Measurements from ENCODE around the gene EXT2.

Gene EXT2

DNA sequence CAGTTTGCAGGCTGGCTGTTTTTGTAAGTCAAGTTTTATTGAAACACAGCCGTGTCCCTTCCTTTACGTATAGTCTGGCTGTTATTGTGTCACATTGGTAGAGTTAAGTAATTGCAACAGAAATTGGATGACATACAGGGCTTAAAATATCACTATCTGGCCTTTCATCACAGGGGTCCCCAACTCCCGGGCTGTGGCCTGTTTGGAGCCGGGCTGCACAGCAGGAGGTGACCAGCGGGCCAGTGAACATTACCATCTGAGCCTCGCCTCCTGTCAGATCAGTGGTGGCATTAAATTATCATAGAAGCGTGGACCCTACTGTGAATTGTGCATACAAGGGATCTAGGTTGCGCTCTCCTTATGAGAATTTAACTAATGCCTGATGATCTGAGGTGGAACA is 31.7 kb downstream of the EXT2 start:
- no peaks in the 10 kb centered on the region for H3K27me3 ChIP-seq (ENCODE audit: control insufficient read depth, insufficient read depth, low read length, poor library complexity, severe bottlenecking)
- no peak overlapping the region for H3K27ac ChIP-seq (ENCODE audit: insufficient read depth, low read depth, low read length, poor library complexity, severe bottlenecking)
- no peaks in the 10 kb centered on the region for H3K9me3 ChIP-seq (ENCODE audit: control insufficient read depth, low read length)
- peaks cover 10% of the 10 kb centered on the region for H3K36me3 ChIP-seq (ENCODE audit: control insufficient read depth, insufficient read depth, low read length)
- no peaks in the 10 kb centered on the region for H3K4me1 ChIP-seq (ENCODE audit: control insufficient read depth, insufficient read depth, low read length)
- no peak overlapping the region for H3K4me3 ChIP-seq (ENCODE audit: insufficient read depth, low read depth, low read length)
- WGBS, 2 experiments, result 89 to 90% methylated on average over 8 of the region's 8 CpGs

GRCh38 chr11:44128729-44129128 is 33.3 kb downstream of the EXT2 start:
- Histone ChIP-seq H3K27me3 (ENCODE audit: control insufficient read depth, insufficient read depth, low read length, poor library complexity, severe bottlenecking) (no peaks in the 10 kb centered on the region), H3K4me1 (ENCODE audit: control insufficient read depth, insufficient read depth, low read length) (no peaks in the 10 kb centered on the region), H3K27ac (ENCODE audit: insufficient read depth, low read depth, low read length, poor library complexity, severe bottlenecking) (no peak overlapping the region), H3K36me3 (ENCODE audit: control insufficient read depth, insufficient read depth, low read length) (peaks cover 10% of the 10 kb centered on the region), H3K9me3 (ENCODE audit: control insufficient read depth, low read length) (no peaks in the 10 kb centered on the region), H3K4me3 (ENCODE audit: insufficient read depth, low read depth, low read length) (no peak overlapping the region)
- 95 to 100% methylated on average over 1 to 3 of the region's 3 CpGs for WGBS, 2 experiments

DNA sequence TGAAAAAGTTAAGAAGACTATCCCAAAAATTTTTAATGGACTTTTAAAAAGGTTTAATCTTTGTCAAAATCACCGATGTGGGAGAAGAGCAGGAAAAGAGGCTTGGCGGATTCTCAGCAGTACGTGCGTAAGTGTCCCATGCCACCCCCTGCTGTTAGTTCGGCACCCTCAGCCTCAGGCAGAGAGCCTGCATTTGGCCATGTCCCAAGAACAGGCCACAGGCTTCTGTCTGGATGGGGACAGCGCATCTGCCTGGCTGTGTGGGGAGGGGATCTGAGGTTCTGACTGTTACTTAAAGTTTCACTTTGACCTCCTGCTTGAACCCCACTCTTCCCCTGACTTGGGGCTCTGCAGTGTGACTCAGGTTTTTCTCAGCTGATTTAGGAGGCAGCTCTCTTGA is 35.3 kb downstream of the EXT2 start:
- Histone ChIP-seq H3K36me3 (ENCODE audit: control insufficient read depth, insufficient read depth, low read length) (peaks cover 10% of the 10 kb centered on the region), H3K4me3 (ENCODE audit: insufficient read depth, low read depth, low read length) (no peak overlapping the region), H3K9me3 (ENCODE audit: control insufficient read depth, low read length) (no peaks in the 10 kb centered on the region), H3K27ac (ENCODE audit: insufficient read depth, low read depth, low read length, poor library complexity, severe bottlenecking) (no peak overlapping the region), H3K4me1 (ENCODE audit: control insufficient read depth, insufficient read depth, low read length) (no peaks in the 10 kb centered on the region), H3K27me3 (ENCODE audit: control insufficient read depth, insufficient read depth, low read length, poor library complexity, severe bottlenecking) (no peaks in the 10 kb centered on the region)
- WGBS, 2 experiments, result 91% methylated on average over 6 of the region's 6 CpGs

DNA sequence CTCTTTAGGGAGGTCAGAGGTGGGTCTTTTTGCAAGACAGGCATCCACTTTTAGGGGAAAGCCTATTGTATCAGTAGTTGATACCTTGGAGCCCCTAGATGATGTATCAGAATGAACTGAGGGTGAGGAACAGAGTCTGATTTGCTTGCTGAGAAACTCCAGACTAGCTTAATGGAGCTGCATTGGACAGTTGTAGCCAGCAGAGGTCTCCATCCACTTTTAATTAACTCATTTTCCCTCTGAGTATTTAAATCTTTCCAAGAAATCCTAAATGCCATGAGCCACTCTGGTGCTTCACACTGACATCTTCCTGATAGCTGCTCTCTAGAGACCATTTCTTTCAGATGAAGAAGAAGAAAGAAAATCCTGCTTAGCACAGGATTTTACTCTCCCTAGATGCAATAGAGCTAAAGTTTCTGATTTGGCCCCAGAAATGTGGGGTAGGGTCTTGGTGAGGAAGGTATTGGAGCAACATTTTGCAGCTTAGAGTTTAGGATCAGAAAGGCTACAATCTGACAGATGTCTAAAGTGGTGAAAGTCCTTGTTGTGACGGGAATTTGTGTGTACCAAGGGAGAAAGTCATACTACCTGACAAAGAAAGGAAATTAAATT is 38.0 kb downstream of the EXT2 start:
- Histone ChIP-seq H3K9me3 (ENCODE audit: control insufficient read depth, low read length) (no peaks in the 10 kb centered on the region), H3K27ac (ENCODE audit: insufficient read depth, low read depth, low read length, poor library complexity, severe bottlenecking) (no peak overlapping the region), H3K4me1 (ENCODE audit: control insufficient read depth, insufficient read depth, low read length) (no peaks in the 10 kb centered on the region), H3K4me3 (ENCODE audit: insufficient read depth, low read depth, low read length) (no peak overlapping the region), H3K36me3 (ENCODE audit: control insufficient read depth, insufficient read depth, low read length) (peaks cover 8% of the 10 kb centered on the region), H3K27me3 (ENCODE audit: control insufficient read depth, insufficient read depth, low read length, poor library complexity, severe bottlenecking) (no peaks in the 10 kb centered on the region)
- 88 to 100% methylated on average over 1 of the region's 1 CpG for WGBS, 2 experiments

GRCh38 chr11:44134625-44135024 is 39.1 kb downstream of the EXT2 start:
- H3K27ac ChIP-seq (ENCODE audit: insufficient read depth, low read depth, low read length, poor library complexity, severe bottlenecking), result no peak overlapping the region
- peaks cover 2% of the 10 kb centered on the region for H3K4me1 ChIP-seq (ENCODE audit: control insufficient read depth, insufficient read depth, low read length)
- H3K4me3 ChIP-seq (ENCODE audit: insufficient read depth, low read depth, low read length), result no peak overlapping the region
- H3K36me3 ChIP-seq (ENCODE audit: control insufficient read depth, insufficient read depth, low read length), result peaks cover 4% of the 10 kb centered on the region
- no peaks in the 10 kb centered on the region for H3K27me3 ChIP-seq (ENCODE audit: control insufficient read depth, insufficient read depth, low read length, poor library complexity, severe bottlenecking)
- H3K9me3 ChIP-seq (ENCODE audit: control insufficient read depth, low read length), result no peaks in the 10 kb centered on the region
- 82 to 90% methylated on average over 1 of the region's 1 CpG for WGBS, 2 experiments

- H3K4me1 ChIP-seq (ENCODE audit: control insufficient read depth, insufficient read depth, low read length), result peaks cover 5% of the 10 kb centered on the region
- WGBS, 2 experiments, result 97% methylated on average over 3 of the region's 3 CpGs
- H3K9me3 ChIP-seq (ENCODE audit: control insufficient read depth, low read length), result no peaks in the 10 kb centered on the region
- no peak overlapping the region for H3K27ac ChIP-seq (ENCODE audit: insufficient read depth, low read depth, low read length, poor library complexity, severe bottlenecking)
- H3K27me3 ChIP-seq (ENCODE audit: control insufficient read depth, insufficient read depth, low read length, poor library complexity, severe bottlenecking), result no peaks in the 10 kb centered on the region
- no peaks in the 10 kb centered on the region for H3K36me3 ChIP-seq (ENCODE audit: control insufficient read depth, insufficient read depth, low read length)
- no peak overlapping the region for H3K4me3 ChIP-seq (ENCODE audit: insufficient read depth, low read depth, low read length)
These were observed 40.9 kb downstream of the EXT2 start for GRCh38 chr11:44136176-44136945.

- WGBS, 2 experiments, result 75 to 86% methylated on average over 1 of the region's 1 CpG
- H3K36me3 ChIP-seq (ENCODE audit: control insufficient read depth, insufficient read depth, low read length), result no peaks in the 10 kb centered on the region
These were observed 41.6 kb downstream of the EXT2 start for GRCh38 chr11:44137057-44137456.

DNA sequence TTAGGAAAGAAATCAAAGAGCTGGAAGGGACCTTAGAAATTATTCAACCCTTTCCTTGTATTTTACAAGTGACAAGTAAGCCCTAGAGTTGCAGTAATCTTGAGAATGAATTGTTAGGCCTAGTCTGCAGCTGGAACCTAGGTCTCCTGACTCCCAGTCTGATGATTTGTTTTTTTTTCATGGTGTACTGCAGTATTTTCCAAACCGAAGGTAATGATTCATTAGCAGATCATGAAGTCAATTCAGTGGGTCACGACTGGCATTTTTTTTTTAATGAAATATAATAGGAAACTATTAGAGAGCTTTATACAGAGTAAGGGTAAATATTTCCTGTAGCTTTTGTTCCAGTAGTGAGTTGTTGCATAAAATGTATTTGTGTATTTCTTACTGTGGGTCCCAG is 42.8 kb downstream of the EXT2 start:
- Histone ChIP-seq H3K4me3 (ENCODE audit: insufficient read depth, low read depth, low read length) (no peak overlapping the region), H3K4me1 (ENCODE audit: control insufficient read depth, insufficient read depth, low read length) (peaks cover 5% of the 10 kb centered on the region), H3K9me3 (ENCODE audit: control insufficient read depth, low read length) (no peaks in the 10 kb centered on the region), H3K27ac (ENCODE audit: insufficient read depth, low read depth, low read length, poor library complexity, severe bottlenecking) (no peak overlapping the region), H3K36me3 (ENCODE audit: control insufficient read depth, insufficient read depth, low read length) (no peaks in the 10 kb centered on the region), H3K27me3 (ENCODE audit: control insufficient read depth, insufficient read depth, low read length, poor library complexity, severe bottlenecking) (no peaks in the 10 kb centered on the region)
- 98% methylated on average over 2 of the region's 2 CpGs for WGBS, 2 experiments

More at GRCh38 chr11:44137057-44137456, 41.6 kb downstream of the EXT2 start:
- Histone ChIP-seq H3K4me1 (ENCODE audit: control insufficient read depth, insufficient read depth, low read length) (peaks cover 5% of the 10 kb centered on the region), H3K27me3 (ENCODE audit: control insufficient read depth, insufficient read depth, low read length, poor library complexity, severe bottlenecking) (no peaks in the 10 kb centered on the region), H3K9me3 (ENCODE audit: control insufficient read depth, low read length) (no peaks in the 10 kb centered on the region), H3K27ac (ENCODE audit: insufficient read depth, low read depth, low read length, poor library complexity, severe bottlenecking) (no peak overlapping the region), H3K4me3 (ENCODE audit: insufficient read depth, low read depth, low read length) (no peak overlapping the region)

DNA sequence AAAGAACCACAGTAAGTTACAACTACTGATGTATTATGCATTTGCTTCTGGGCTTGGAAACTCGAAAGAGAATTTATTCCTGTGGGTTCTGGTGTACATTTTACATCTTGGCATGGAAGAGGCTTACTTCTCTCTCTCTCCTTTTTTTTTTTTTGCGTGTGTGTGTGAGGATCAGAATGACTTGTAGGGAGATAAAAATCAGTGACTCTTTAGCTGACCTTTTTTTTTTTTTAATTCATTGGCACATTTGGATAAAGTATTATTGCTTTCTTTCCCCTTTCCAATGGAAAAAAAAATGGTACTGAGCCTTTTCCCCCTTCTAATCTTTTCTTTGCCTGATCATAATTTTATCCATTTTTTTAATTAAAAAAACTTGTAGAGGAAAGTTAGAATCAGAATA is 43.5 kb downstream of the EXT2 start:
- H3K27me3 ChIP-seq (ENCODE audit: control insufficient read depth, insufficient read depth, low read length, poor library complexity, severe bottlenecking), result no peaks in the 10 kb centered on the region
- no peak overlapping the region for H3K27ac ChIP-seq (ENCODE audit: insufficient read depth, low read depth, low read length, poor library complexity, severe bottlenecking)
- 63 to 100% methylated on average over 1 of the region's 2 CpGs for WGBS, 2 experiments
- H3K9me3 ChIP-seq (ENCODE audit: control insufficient read depth, low read length), result no peaks in the 10 kb centered on the region
- no peaks in the 10 kb centered on the region for H3K36me3 ChIP-seq (ENCODE audit: control insufficient read depth, insufficient read depth, low read length)
- H3K4me1 ChIP-seq (ENCODE audit: control insufficient read depth, insufficient read depth, low read length), result peaks cover 5% of the 10 kb centered on the region
- H3K4me3 ChIP-seq (ENCODE audit: insufficient read depth, low read depth, low read length), result no peak overlapping the region

GRCh38 chr11:44139565-44140330 is 44.3 kb downstream of the EXT2 start:
- no peaks in the 10 kb centered on the region for H3K27me3 ChIP-seq (ENCODE audit: control insufficient read depth, insufficient read depth, low read length, poor library complexity, severe bottlenecking)
- H3K27ac ChIP-seq (ENCODE audit: insufficient read depth, low read depth, low read length, poor library complexity, severe bottlenecking), result no peak overlapping the region
- WGBS, 2 experiments, result 79 to 81% methylated on average over 13 of the region's 13 CpGs
- no peak overlapping the region for H3K4me3 ChIP-seq (ENCODE audit: insufficient read depth, low read depth, low read length)
- H3K4me1 ChIP-seq (ENCODE audit: control insufficient read depth, insufficient read depth, low read length), result peaks cover 5% of the 10 kb centered on the region
- H3K36me3 ChIP-seq (ENCODE audit: control insufficient read depth, insufficient read depth, low read length), result no peaks in the 10 kb centered on the region
- no peaks in the 10 kb centered on the region for H3K9me3 ChIP-seq (ENCODE audit: control insufficient read depth, low read length)

Data from ectodermal cell (in vitro differentiated cells).